Neuronal stem cell (in vitro differentiated cells): Measurements from ENCODE around the gene GOLGA6D.
"Not testable (repeated sequence)": the region's sequence is repeated elsewhere in the genome, so short reads cannot be mapped to it uniquely, and the experiment has no call there.

Experiments used
- DNase-seq: peaks from one replicate; pipeline ENCODE4 v3.0.0-alpha.2; 2013; ENCODE audit warnings: low spot score
- H2AFZ ChIP-seq: one replicate; pipeline ENCODE4 v1.6.1; 2013; ENCODE audit warnings: mild to moderate bottlenecking, low read length, inconsistent platforms
- H2AK5ac ChIP-seq: 2 replicates; pipeline ENCODE4 v1.6.1; 2013; ENCODE audit warnings: low read depth, mild to moderate bottlenecking, inconsistent platforms, low read length, moderate library complexity, mixed read lengths
- H2BK120ac ChIP-seq: 2 replicates; pipeline ENCODE4 v1.6.1; 2013; ENCODE audit warnings: low read depth, mild to moderate bottlenecking, inconsistent platforms, low read length, moderate library complexity, mixed read lengths
- H2BK12ac ChIP-seq: one replicate; pipeline ENCODE4 v1.6.1; 2013; ENCODE audit warnings: low read length, inconsistent platforms
- H2BK15ac ChIP-seq: 2 replicates; pipeline ENCODE4 v1.6.1; 2013; ENCODE audit warnings: mild to moderate bottlenecking, low read length, inconsistent platforms, mixed read lengths
- H2BK5ac ChIP-seq: one replicate; pipeline ENCODE4 v1.6.1; 2013; ENCODE audit warnings: inconsistent platforms, mild to moderate bottlenecking, low read length, moderate library complexity
- H3K14ac ChIP-seq: one replicate; pipeline ENCODE4 v1.6.1; 2013; ENCODE audit warnings: low read length, inconsistent platforms
- H3K18ac ChIP-seq: 2 replicates; pipeline ENCODE4 v1.6.1; 2013; ENCODE audit warnings: low read length, inconsistent platforms
- H3K23ac ChIP-seq: 2 replicates; pipeline ENCODE4 v1.6.1; 2013; ENCODE audit warnings: low read depth, mild to moderate bottlenecking, mixed read lengths, low read length, inconsistent platforms; ENCODE audit not compliant: poor library complexity
- H3K27ac ChIP-seq: replicated peaks from 3 replicates; pipeline ENCODE4 v1.5.1; 2013; ENCODE audit warnings: low read length, inconsistent platforms
- H3K27me3 ChIP-seq, 3 experiments: 2 replicates each; pipeline ENCODE4 v1.6.1; 2013; ENCODE audit warnings: low read length in 3 of 3, mild to moderate bottlenecking in 2 of 3, inconsistent platforms in 1 of 3, low read depth in 1 of 3, mixed read lengths in 1 of 3, moderate library complexity in 1 of 3; ENCODE audit not compliant: control insufficient read depth in 3 of 3, insufficient read depth in 3 of 3
- H3K36me3 ChIP-seq, 2 donors: replicated peaks in 1 of 2; 2 replicates each; pipeline ENCODE4 v1.6.1; 2013; ENCODE audit warnings: low read length in 2 of 2; ENCODE audit not compliant: control insufficient read depth in 2 of 2, insufficient read depth in 2 of 2
- H3K4ac ChIP-seq: 2 replicates; pipeline ENCODE4 v1.6.1; 2013; ENCODE audit warnings: inconsistent platforms, mild to moderate bottlenecking, low read length, moderate library complexity
- H3K4me1 ChIP-seq, 2 donors: 1 replicate in 1 of 2; 2 replicates in 1 of 2; pipeline ENCODE4 v1.6.1; 2013; ENCODE audit warnings: low read length in 2 of 2, low read depth in 1 of 2; ENCODE audit not compliant: control insufficient read depth in 2 of 2, insufficient read depth in 1 of 2
- H3K4me2 ChIP-seq: one replicate; pipeline ENCODE4 v1.6.1; 2013; ENCODE audit warnings: mild to moderate bottlenecking, low read length, inconsistent platforms; ENCODE audit not compliant: insufficient read depth, poor library complexity, severe bottlenecking
- H3K4me3 ChIP-seq, 2 donors: 2 replicates each; pipeline ENCODE4 v1.5.1; 2013; ENCODE audit warnings: low read length in 2 of 2, mild to moderate bottlenecking in 2 of 2, inconsistent platforms in 1 of 2, moderate library complexity in 1 of 2
- H3K79me1 ChIP-seq: one replicate; pipeline ENCODE4 v1.6.1; 2013; ENCODE audit warnings: low read depth, mild to moderate bottlenecking, inconsistent platforms, low read length, moderate library complexity
- H3K9ac ChIP-seq: one replicate; pipeline ENCODE4 v1.6.1; 2013; ENCODE audit warnings: mild to moderate bottlenecking, low read depth, low read length, inconsistent platforms; ENCODE audit not compliant: poor library complexity
- H3K9me3 ChIP-seq, 2 donors: replicated peaks in 1 of 2; 2 replicates each; pipeline versions ENCODE3 to v1.6.1; 2013; ENCODE audit warnings: low read length in 2 of 2, mild to moderate bottlenecking in 2 of 2, inconsistent platforms in 1 of 2, low read depth in 1 of 2, mixed read lengths in 1 of 2, moderate library complexity in 1 of 2; ENCODE audit not compliant: control insufficient read depth in 2 of 2, insufficient read depth in 1 of 2
- H4K8ac ChIP-seq: one replicate; pipeline ENCODE4 v1.6.1; 2013; ENCODE audit warnings: low read depth, mild to moderate bottlenecking, inconsistent platforms, low read length, moderate library complexity
- H4K91ac ChIP-seq: one replicate; pipeline ENCODE4 v1.6.1; 2013; ENCODE audit warnings: low read length, low read depth, mild to moderate bottlenecking, inconsistent platforms; ENCODE audit not compliant: poor library complexity
- WGBS, 2 donors: extraction: QIAGEN DNeasy Blood & Tissue Kit; methylation state at CpG; one replicate each; pipeline ENCODE4 v1.1.7; 2013; ENCODE audit warnings: missing lambda C conversion rate in 2 of 2, mixed read lengths in 1 of 2; ENCODE audit not compliant: insufficient read length in 2 of 2, insufficient replicate concordance in 1 of 2; ENCODE audit errors: extremely low coverage in 2 of 2; 5-methylcytosine and 5-hydroxymethylcytosine counted together

GOLGA6D gene

DNA sequence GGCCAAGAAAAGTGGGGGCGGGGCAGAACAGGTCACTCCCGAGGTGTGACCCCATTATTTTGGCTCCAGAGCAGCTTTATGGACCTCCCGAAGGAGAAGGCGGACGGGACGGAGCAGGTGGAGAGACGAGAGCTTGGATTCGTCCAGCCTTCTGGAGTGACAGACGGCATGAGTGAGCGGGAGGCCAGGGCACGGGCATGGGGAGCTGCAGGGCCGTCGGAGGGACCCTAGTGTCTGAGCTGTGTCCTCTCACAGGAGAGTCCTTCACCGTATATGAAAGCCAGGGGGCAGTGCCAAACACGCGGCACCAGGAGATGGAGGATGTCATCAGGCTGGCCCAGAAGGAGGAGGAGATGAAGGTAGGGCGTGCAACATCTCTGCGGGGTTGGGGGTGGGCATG is 11.0 kb downstream of the GOLGA6D start:
- not testable (repeated sequence) for H2BK15ac ChIP-seq, H2BK120ac ChIP-seq, H3K9me3 ChIP-seq, H3K4me3 ChIP-seq, H2BK5ac ChIP-seq, H4K8ac ChIP-seq, H3K14ac ChIP-seq, H3K23ac ChIP-seq, H3K79me1 ChIP-seq, H2AFZ ChIP-seq, H2BK12ac ChIP-seq, H3K4ac ChIP-seq, H3K27ac ChIP-seq, H3K36me3 ChIP-seq, H3K4me2 ChIP-seq, H4K91ac ChIP-seq, H3K4me1 ChIP-seq, H2AK5ac ChIP-seq, H3K18ac ChIP-seq, H3K9ac ChIP-seq, DNase-seq, H3K27me3 ChIP-seq
- WGBS, 2 donors, result no CpG with 5 or more reads among the region's 18 CpGs

DNA sequence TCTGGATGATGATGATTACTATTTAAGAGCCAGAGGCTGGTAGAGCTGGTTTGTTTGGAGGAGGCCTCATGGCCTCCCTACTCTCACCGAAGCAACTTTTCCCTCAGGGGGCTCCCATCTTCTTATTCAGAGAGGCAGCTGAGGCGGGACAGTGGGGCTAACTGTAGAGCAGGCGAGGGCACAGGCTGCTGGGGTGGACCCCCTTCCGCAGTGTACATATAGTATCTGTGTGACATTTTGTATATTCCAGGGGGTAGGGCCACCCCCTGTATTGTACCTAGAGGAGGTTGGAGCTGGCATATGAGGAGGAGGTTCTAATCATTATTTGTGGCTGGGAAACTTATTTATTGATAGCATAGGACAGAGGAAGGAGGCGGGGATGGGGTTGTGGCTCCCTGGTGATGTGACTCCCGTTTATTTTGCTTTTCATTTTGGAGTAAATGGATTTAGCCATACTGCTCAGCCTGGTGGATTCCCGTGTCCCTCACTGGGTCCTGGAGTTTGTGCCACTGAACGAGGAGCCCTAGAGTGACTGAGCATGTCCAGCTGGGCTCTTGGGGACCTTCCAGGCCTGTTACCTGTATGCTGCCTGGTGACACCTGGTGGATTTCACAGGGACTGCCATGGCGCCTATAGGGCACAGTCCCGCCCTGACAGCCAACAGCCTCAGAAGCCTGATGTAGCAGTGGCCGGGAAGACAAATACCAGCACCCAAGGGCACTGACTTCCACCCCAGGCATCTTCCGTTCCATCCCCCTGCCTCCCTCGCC is 16.1 kb downstream of the GOLGA6D start:
- not testable (repeated sequence) for H3K79me1 ChIP-seq, H3K9me3 ChIP-seq, H2BK120ac ChIP-seq, H3K27me3 ChIP-seq, H3K9ac ChIP-seq, DNase-seq, H2BK15ac ChIP-seq, H3K18ac ChIP-seq, H3K14ac ChIP-seq, H3K4me2 ChIP-seq, H3K4me1 ChIP-seq, H4K91ac ChIP-seq, H2AFZ ChIP-seq, H3K23ac ChIP-seq, H3K4me3 ChIP-seq, H2AK5ac ChIP-seq, H3K36me3 ChIP-seq, H3K27ac ChIP-seq, H2BK12ac ChIP-seq, H2BK5ac ChIP-seq, H4K8ac ChIP-seq, H3K4ac ChIP-seq
- no CpG with 5 or more reads among the region's 13 CpGs for WGBS, 2 donors

DNA sequence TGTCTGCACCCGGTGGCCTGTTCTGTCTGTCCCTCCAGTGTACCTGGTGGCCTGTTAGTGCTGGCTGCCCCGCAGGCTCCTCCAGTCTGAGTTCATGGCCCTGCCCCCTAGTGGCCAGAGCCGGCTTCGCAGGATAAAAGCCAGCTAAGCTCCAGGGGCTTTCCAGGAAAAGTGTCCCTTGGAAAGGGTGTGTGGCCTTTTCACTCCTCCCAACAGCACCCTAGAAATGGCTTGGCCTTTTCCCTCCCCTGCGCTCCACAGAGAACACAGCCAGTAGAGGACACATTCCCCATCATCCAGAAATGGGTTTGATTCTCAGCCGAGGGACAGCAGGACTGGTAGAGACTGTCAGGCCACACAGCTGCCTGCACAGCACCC is 16.7 kb downstream of the GOLGA6D start:
- not testable (repeated sequence) for H3K9ac ChIP-seq, H3K4me1 ChIP-seq, H3K23ac ChIP-seq, H3K14ac ChIP-seq, H2BK120ac ChIP-seq, H2BK15ac ChIP-seq, H3K79me1 ChIP-seq, H3K27ac ChIP-seq, H4K91ac ChIP-seq, H3K9me3 ChIP-seq, DNase-seq, H3K4me3 ChIP-seq, H3K36me3 ChIP-seq, H2BK12ac ChIP-seq, H2AK5ac ChIP-seq, H3K27me3 ChIP-seq, H3K4me2 ChIP-seq, H3K4ac ChIP-seq, H2BK5ac ChIP-seq, H4K8ac ChIP-seq, H3K18ac ChIP-seq, H2AFZ ChIP-seq
- no CpG with 5 or more reads among the region's 6 CpGs for WGBS, 2 donors

DNA sequence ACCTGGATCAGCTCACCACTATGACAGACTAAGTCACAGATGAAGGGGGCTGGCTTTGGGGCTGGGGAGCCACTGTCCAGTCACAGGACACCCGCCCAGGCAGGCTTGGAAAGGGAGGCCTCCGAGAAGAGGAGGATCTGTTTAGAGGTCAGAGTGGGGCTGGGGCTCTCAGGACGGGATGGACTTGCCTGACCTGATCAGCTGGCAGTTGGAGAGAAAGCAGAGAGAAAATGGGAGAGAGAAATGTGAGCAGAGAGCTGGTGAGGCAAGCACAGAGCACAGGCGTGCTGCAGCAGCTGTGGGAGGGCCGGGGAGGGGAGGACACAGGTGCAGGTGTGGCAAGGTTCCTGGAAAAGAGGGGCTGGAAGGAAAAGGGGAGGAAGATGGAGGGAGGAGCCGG is 17.4 kb downstream of the GOLGA6D start:
- not testable (repeated sequence) for H3K27me3 ChIP-seq, H4K91ac ChIP-seq, H3K4me2 ChIP-seq, H4K8ac ChIP-seq, H3K4ac ChIP-seq, H2BK120ac ChIP-seq, H3K79me1 ChIP-seq, H3K4me3 ChIP-seq, H2BK12ac ChIP-seq, H3K14ac ChIP-seq, H2BK15ac ChIP-seq, H3K4me1 ChIP-seq, H3K18ac ChIP-seq, H2AK5ac ChIP-seq, H3K9me3 ChIP-seq, H3K9ac ChIP-seq, H3K36me3 ChIP-seq, H3K23ac ChIP-seq, H2BK5ac ChIP-seq, H2AFZ ChIP-seq, H3K27ac ChIP-seq, DNase-seq
- no CpG with 5 or more reads among the region's 6 CpGs for WGBS, 2 donors
